MCF 10A (cell line): ENCODE data around the gene TMEM131. TPM values are rescaled to one million over a fixed set of nuclear protein-coding genes. Genes with fewer than 3 reads are reported as not detected.
A peak's percentile ranks its signal among the peaks of the same experiment; 100 is the strongest.

Source experiments
- BruUV-seq: library from RNA; stranded (reverse); fragments of 400-500 nt; replicated peaks from 2 replicates; lab custom pipeline; 2021; lab: Mats Ljungman, UMichigan
- CTCF ChIA-PET: fragments of 300-600 bp; sonication (Branson Sonifier 250); formaldehyde crosslinking; extraction: SDS; loops from one replicate; lab custom pipeline; 2021; ENCODE audit warnings: antibody characterized with exemption, inconsistent platforms; lab: Yijun Ruan, JAX
- POLR2A ChIA-PET: fragments of 300-600, 350-650 bp; sonication (Branson Sonifier 250); formaldehyde crosslinking; extraction: SDS; loops from one replicate; lab custom pipeline; 2020; ENCODE audit warnings: antibody characterized with exemption, inconsistent platforms; lab: Yijun Ruan, JAX
- DNase-seq: peaks from one replicate; pipeline ENCODE4 v3.0.0-alpha.2; 2018; ENCODE audit not compliant: unreplicated experiment
- H3K27ac Mint-ChIP-seq: one replicate; pipeline ENCODE4 v1.8.0; 2022; ENCODE audit warnings: mild to moderate bottlenecking, low read depth, mixed read lengths; ENCODE audit not compliant: unreplicated experiment
- H3K27me3 Mint-ChIP-seq: one replicate; pipeline ENCODE4 v1.8.0; 2022; ENCODE audit warnings: mixed read lengths; ENCODE audit not compliant: insufficient read depth, unreplicated experiment
- H3K36me3 Mint-ChIP-seq: one replicate; pipeline ENCODE4 v1.8.0; 2022; ENCODE audit warnings: mild to moderate bottlenecking, moderate library complexity, mixed read lengths; ENCODE audit not compliant: insufficient read depth, unreplicated experiment
- H3K4me1 Mint-ChIP-seq: one replicate; pipeline ENCODE4 v1.8.0; 2022; ENCODE audit warnings: mixed read lengths; ENCODE audit not compliant: insufficient read depth, unreplicated experiment
- H3K4me3 Mint-ChIP-seq: one replicate; pipeline ENCODE4 v1.8.0; 2022; ENCODE audit warnings: mild to moderate bottlenecking, moderate library complexity, mixed read lengths; ENCODE audit not compliant: unreplicated experiment
- H3K9me3 Mint-ChIP-seq: one replicate; pipeline ENCODE4 v1.8.0; 2022; ENCODE audit warnings: mixed read lengths; ENCODE audit not compliant: unreplicated experiment
- CTCF ChIP-seq: fragments of 200-600 bp; IDR thresholded peaks from one replicate; pipeline ENCODE4 v1.8.0; 2022; ENCODE audit warnings: antibody characterized with exemption, mild to moderate bottlenecking; ENCODE audit not compliant: unreplicated experiment
- intact Hi-C: fragments of 100-400 bp; cut with micrococcal nuclease; formaldehyde crosslinking; loops from 2 replicates; pipeline ENCODE4 v1.14.1; 2022
- total RNA-seq: library from RNA; stranded (reverse); gene quantifications from 2 replicates; pipeline ENCODE4 v1.2.3, GENCODE V29; 2022

The TMEM131 gene
- total RNA-seq, 1 experiment from 2014 or later = 42.2 TPM

GRCh38 chr2:97974471-97974870, 21.3 kb downstream of the TMEM131 start:
- DNase-seq = no peak
- Mint-ChIP-seq H3K4me1 (no peaks in the 10 kb centered on the region), H3K27me3 (no peaks in the 10 kb centered on the region), H3K4me3 (no peak overlapping the region), H3K27ac (no peak overlapping the region), H3K36me3 (no peaks in the 10 kb centered on the region), H3K9me3 (peaks cover 24% of the 10 kb centered on the region)
- intact Hi-C loops = no loop called here
- no peak for TF ChIP-seq CTCF
- POLR2A ChIA-PET = no interaction called here
- no TSS peak for BruUV-seq
- CTCF ChIA-PET = no interaction called here

- TF ChIP-seq CTCF = no peak
- no peaks in the 10 kb centered on the region for H3K36me3 Mint-ChIP-seq
- ChIA-PET CTCF (no interaction called here), POLR2A (no interaction called here)
- no peak overlapping the region for H3K4me3 Mint-ChIP-seq
- peaks cover 18% of the 10 kb centered on the region for H3K4me1 Mint-ChIP-seq
- H3K27ac Mint-ChIP-seq = peak overlapping the region; percentile 54
- BruUV-seq = no TSS peak
- no peaks in the 10 kb centered on the region for H3K27me3 Mint-ChIP-seq
- intact Hi-C loops = no loop called here
- no peak for DNase-seq
- H3K9me3 Mint-ChIP-seq = peaks cover 17% of the 10 kb centered on the region
Measured at GRCh38 chr2:97970293-97971060, 25.3 kb downstream of the TMEM131 start.

GRCh38 chr2:97969081-97970067, 26.4 kb downstream of the TMEM131 start:
- peaks cover 22% of the 10 kb centered on the region for H3K4me1 Mint-ChIP-seq
- no peak for DNase-seq
- no peak for TF ChIP-seq CTCF
- POLR2A ChIA-PET = no interaction called here
- no peaks in the 10 kb centered on the region for H3K36me3 Mint-ChIP-seq
- H3K27me3 Mint-ChIP-seq = no peaks in the 10 kb centered on the region
- no peak overlapping the region for H3K4me3 Mint-ChIP-seq
- no TSS peak for BruUV-seq
- no peak overlapping the region for H3K27ac Mint-ChIP-seq
- CTCF ChIA-PET = interaction anchor here (0.6 to 2.2 kb wide), 2 partner anchors 8 to 10 kb away, joined by 3 to 4 read pairs; no protein-coding TSS in a partner anchor
- intact Hi-C loops = no loop called here
- H3K9me3 Mint-ChIP-seq = peaks cover 9% of the 10 kb centered on the region
